ENCODE measurements around the gene UQCRC1. TPM values are rescaled to one million over a fixed set of nuclear protein-coding genes. Genes with fewer than 3 reads are reported as not detected.

The UQCRC1 gene
- total RNA-seq, 6 donors from 2014 or later, result 119 to 239 (median 154) TPM

GRCh38 chr3:48648188-48648850 is 38.9 kb upstream of the UQCRC1 start:
- Histone ChIP-seq H3K4me3 (no peak overlapping the region), H3K9me3 (no peaks in the 10 kb centered on the region), H3K36me3 (no peaks in the 10 kb centered on the region), H3K4me1 (no peaks in the 10 kb centered on the region), H3K27ac (no peak overlapping the region), H3K27me3 (no peaks in the 10 kb centered on the region)
- DNase-seq (peak in 1 of 2 donors; percentile 77), ATAC-seq (ENCODE audit: low FRiP score in 2 of 2) (no peak)
- WGBS, 2 donors, result 91 to 93% methylated on average over 11 to 13 of the region's 15 CpGs
- TF ChIP-seq, protein P1, sequence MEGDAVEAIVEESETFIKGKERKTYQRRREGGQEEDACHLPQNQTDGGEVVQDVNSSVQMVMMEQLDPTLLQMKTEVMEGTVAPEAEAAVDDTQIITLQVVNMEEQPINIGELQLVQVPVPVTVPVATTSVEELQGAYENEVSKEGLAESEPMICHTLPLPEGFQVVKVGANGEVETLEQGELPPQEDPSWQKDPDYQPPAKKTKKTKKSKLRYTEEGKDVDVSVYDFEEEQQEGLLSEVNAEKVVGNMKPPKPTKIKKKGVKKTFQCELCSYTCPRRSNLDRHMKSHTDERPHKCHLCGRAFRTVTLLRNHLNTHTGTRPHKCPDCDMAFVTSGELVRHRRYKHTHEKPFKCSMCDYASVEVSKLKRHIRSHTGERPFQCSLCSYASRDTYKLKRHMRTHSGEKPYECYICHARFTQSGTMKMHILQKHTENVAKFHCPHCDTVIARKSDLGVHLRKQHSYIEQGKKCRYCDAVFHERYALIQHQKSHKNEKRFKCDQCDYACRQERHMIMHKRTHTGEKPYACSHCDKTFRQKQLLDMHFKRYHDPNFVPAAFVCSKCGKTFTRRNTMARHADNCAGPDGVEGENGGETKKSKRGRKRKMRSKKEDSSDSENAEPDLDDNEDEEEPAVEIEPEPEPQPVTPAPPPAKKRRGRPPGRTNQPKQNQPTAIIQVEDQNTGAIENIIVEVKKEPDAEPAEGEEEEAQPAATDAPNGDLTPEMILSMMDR (IDR thresholded peaks at IDR 0.05), result no peak
- no peak for TF ChIP-seq POLR2A (IDR thresholded peaks at IDR 0.05)
- TF ChIP-seq EP300 (IDR thresholded peaks at IDR 0.05), result no peak
- TF ChIP-seq POLR2AphosphoS5 (IDR thresholded peaks at IDR 0.05), result no peak

DNA sequence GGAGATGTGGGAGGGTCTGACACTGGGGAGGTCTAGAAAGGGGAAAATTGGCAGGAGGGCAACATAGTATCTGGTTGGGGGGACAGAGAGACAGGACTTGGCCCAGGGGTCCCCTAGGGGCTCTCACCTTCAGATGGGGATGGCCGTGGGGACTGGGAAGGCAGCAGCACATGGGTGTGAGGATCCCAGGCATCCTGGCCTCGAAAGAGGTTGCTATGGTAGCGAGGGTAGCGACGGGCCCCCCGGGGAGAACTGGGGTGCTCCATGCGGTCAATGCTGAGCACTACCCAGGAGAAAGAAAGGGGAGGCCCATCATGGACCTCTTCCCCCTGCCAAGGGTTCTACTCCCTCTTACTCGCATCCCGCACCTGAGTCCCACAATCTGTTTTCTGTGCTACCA is 38.3 kb upstream of the UQCRC1 start:
- DNase-seq (no peak), ATAC-seq (ENCODE audit: low FRiP score in 2 of 2) (no peak)
- WGBS, 2 donors, result 88 to 90% methylated on average over 9 of the region's 9 CpGs
- H3K27me3 ChIP-seq, result no peaks in the 10 kb centered on the region
- no peaks in the 10 kb centered on the region for H3K9me3 ChIP-seq
- TF ChIP-seq POLR2A (IDR thresholded peaks at IDR 0.05) (no peak), POLR2AphosphoS5 (IDR thresholded peaks at IDR 0.05) (no peak), EP300 (IDR thresholded peaks at IDR 0.05) (no peak)
- TF ChIP-seq, protein P1 (IDR thresholded peaks at IDR 0.05), result no peak
- H3K36me3 ChIP-seq, result no peaks in the 10 kb centered on the region
- H3K27ac ChIP-seq, result no peak overlapping the region
- no peaks in the 10 kb centered on the region for H3K4me1 ChIP-seq
- H3K4me3 ChIP-seq, result no peak overlapping the region

- no peak for TF ChIP-seq EP300 (IDR thresholded peaks at IDR 0.05)
- no peak for TF ChIP-seq POLR2AphosphoS5 (IDR thresholded peaks at IDR 0.05)
- TF ChIP-seq, protein P1 (IDR thresholded peaks at IDR 0.05), result no peak
- no peak for TF ChIP-seq POLR2A (IDR thresholded peaks at IDR 0.05)
- no peaks in the 10 kb centered on the region for H3K4me1 ChIP-seq
- ATAC-seq (ENCODE audit: low FRiP score in 2 of 2), result no peak
- H3K36me3 ChIP-seq, result no peaks in the 10 kb centered on the region
- no peak overlapping the region for H3K4me3 ChIP-seq
- H3K9me3 ChIP-seq, result no peaks in the 10 kb centered on the region
- DNase-seq, result peak in 1 of 2 donors; percentile 78
- no peak overlapping the region for H3K27ac ChIP-seq
- WGBS, 2 donors, result 85 to 92% methylated on average over 15 to 20 of the region's 22 CpGs
- no peaks in the 10 kb centered on the region for H3K27me3 ChIP-seq
These were observed 35.7 kb upstream of the UQCRC1 start for GRCh38 chr3:48644898-48645760.

DNA sequence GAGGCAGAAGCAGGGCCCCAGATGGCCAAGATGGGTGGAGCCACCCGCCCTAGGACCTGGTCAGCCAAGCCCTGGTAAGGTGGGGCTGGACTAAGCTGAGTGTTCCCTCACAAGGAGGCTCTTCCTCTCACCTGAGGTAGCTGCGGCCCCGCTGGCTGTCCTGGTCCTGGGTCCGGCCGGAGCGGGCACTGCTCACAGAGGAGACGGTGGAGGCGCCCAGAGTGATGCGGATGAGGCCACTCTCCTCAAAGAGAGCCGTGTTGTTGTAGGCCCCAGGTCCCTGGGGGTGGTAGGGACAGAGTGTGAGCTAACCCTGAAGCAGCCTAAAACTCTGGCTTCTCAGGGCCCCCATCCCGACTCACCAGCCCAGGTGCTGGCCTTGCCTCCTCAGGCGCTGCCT is 33.2 kb upstream of the UQCRC1 start:
- H3K27me3 ChIP-seq, result no peaks in the 10 kb centered on the region
- no peaks in the 10 kb centered on the region for H3K4me1 ChIP-seq
- no peak overlapping the region for H3K27ac ChIP-seq
- TF ChIP-seq, protein P1 (IDR thresholded peaks at IDR 0.05), result no peak
- TF ChIP-seq POLR2AphosphoS5 (IDR thresholded peaks at IDR 0.05), result no peak
- no peak for TF ChIP-seq POLR2A (IDR thresholded peaks at IDR 0.05)
- H3K9me3 ChIP-seq, result no peaks in the 10 kb centered on the region
- peak in 1 of 2 donors; percentile 70 for DNase-seq
- WGBS, 2 donors, result 85 to 86% methylated on average over 6 of the region's 12 CpGs
- H3K4me3 ChIP-seq, result no peak overlapping the region
- H3K36me3 ChIP-seq, result no peaks in the 10 kb centered on the region
- ATAC-seq (ENCODE audit: low FRiP score in 2 of 2), result no peak

All from upper lobe of left lung (tissue), 6 donors.